Measurements from ENCODE around the gene C20orf96.

- TF ChIP-seq, protein P1, sequence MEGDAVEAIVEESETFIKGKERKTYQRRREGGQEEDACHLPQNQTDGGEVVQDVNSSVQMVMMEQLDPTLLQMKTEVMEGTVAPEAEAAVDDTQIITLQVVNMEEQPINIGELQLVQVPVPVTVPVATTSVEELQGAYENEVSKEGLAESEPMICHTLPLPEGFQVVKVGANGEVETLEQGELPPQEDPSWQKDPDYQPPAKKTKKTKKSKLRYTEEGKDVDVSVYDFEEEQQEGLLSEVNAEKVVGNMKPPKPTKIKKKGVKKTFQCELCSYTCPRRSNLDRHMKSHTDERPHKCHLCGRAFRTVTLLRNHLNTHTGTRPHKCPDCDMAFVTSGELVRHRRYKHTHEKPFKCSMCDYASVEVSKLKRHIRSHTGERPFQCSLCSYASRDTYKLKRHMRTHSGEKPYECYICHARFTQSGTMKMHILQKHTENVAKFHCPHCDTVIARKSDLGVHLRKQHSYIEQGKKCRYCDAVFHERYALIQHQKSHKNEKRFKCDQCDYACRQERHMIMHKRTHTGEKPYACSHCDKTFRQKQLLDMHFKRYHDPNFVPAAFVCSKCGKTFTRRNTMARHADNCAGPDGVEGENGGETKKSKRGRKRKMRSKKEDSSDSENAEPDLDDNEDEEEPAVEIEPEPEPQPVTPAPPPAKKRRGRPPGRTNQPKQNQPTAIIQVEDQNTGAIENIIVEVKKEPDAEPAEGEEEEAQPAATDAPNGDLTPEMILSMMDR (conservative IDR thresholded peaks at IDR 0.05) = no peak
- no peak for TF ChIP-seq ZFX (IDR thresholded peaks at IDR 0.05)
Measured at GRCh38 chr20:328975-329695, 38.6 kb upstream of the C20orf96 start.

All from C4-2B (cell line).